HepG2 (cell line): ENCODE measurements around the gene GATD1. TPM values are rescaled to one million over a fixed set of nuclear protein-coding genes. Genes with fewer than 3 reads are reported as not detected.

Source experiments
- ATAC-seq: fragments of 200-7000 bp; cut with Tn5 transposase; 3 replicates; pipeline ENCODE4 v1.9.1; 2020; ENCODE audit warnings: mild to moderate bottlenecking, moderate library complexity
- BruUV-seq: library from RNA; stranded (reverse); fragments of 400-500 nt; replicated peaks from 2 replicates; lab custom pipeline; 2021; lab: Mats Ljungman, UMichigan
- CTCF ChIA-PET: fragments of 300-600 bp; formaldehyde crosslinking; extraction: SDS; loops from one replicate; lab custom pipeline; 2021; ENCODE audit warnings: low total read pairs, inconsistent platforms, low intra/inter-chr PET ratio; lab: Yijun Ruan, JAX
- POLR2A ChIA-PET: fragments of 350-600 bp; sonication (Branson Sonifier 250); formaldehyde crosslinking; loops from one replicate; lab custom pipeline; 2020; ENCODE audit warnings: antibody characterized with exemption, inconsistent platforms; lab: Yijun Ruan, JAX
- DNase-seq: peaks from one replicate; pipeline ENCODE4 v3.0.0-alpha.2; 2015; ENCODE audit warnings: low spot score
- FAIRE-seq: peaks from 3 replicates; lab custom pipeline; 2011; peaks lifted over from hg19 to GRCh38; lab: Jason Lieb, UNC
- H2AFZ ChIP-seq: one replicate; pipeline ENCODE4 v1.6.1; 2011; ENCODE audit warnings: low read length, inconsistent platforms
- H3K27ac ChIP-seq: fragments of 300-600 bp; 3 replicates; pipeline ENCODE4 v1.8.0; 2011; ENCODE audit warnings: mixed run types, mild to moderate bottlenecking, mixed read lengths, low read length, inconsistent platforms; ENCODE audit not compliant: insufficient read depth; ENCODE audit errors: extremely low read length
- H3K27me3 ChIP-seq, 2 experiments: fragments of 200-600 bp in 1 of 2; 2 replicates in 1 of 2; 3 replicates in 1 of 2; pipeline versions ENCODE4 v1.6.0 to v1.8.0; 2011; ENCODE audit warnings: low read length in 2 of 2, mild to moderate bottlenecking in 2 of 2, moderate library complexity in 2 of 2, inconsistent platforms in 1 of 2; ENCODE audit not compliant: insufficient read depth in 2 of 2, control insufficient read depth in 1 of 2
- H3K36me3 ChIP-seq, 2 experiments: fragments of 200-600 bp in 1 of 2; replicated peaks in 1 of 2; 2 replicates in 1 of 2; 3 replicates in 1 of 2; pipeline versions ENCODE4 v1.5.1 to v1.8.0; 2011; ENCODE audit warnings: low read length in 2 of 2, inconsistent platforms in 1 of 2; ENCODE audit not compliant: insufficient read depth in 2 of 2, control insufficient read depth in 1 of 2
- H3K4me1 ChIP-seq: 2 replicates; pipeline ENCODE4 v1.5.1; 2012; ENCODE audit warnings: low read length, inconsistent platforms; ENCODE audit not compliant: insufficient read depth
- H3K4me2 ChIP-seq: 2 replicates; pipeline ENCODE4 v1.6.0; 2011; ENCODE audit warnings: low read depth, low read length, inconsistent platforms
- H3K4me3 ChIP-seq, 3 experiments: fragments of 200-600 bp in 1 of 3; sonication (generic), shearing (Covaris generic) in 1 of 3; replicated peaks in 1 of 3; 2 replicates each; pipeline ENCODE4 v1.5.1; 2011 to 2016; ENCODE audit warnings: low read length in 3 of 3, inconsistent platforms in 2 of 3, low read depth in 2 of 3, mild to moderate bottlenecking in 2 of 3, control low read depth in 1 of 3, mixed read lengths in 1 of 3; ENCODE audit not compliant: insufficient read depth in 1 of 3
- H3K79me2 ChIP-seq: one replicate; pipeline ENCODE4 v1.6.1; 2011; ENCODE audit warnings: low read length, inconsistent platforms; ENCODE audit not compliant: insufficient read depth
- H3K9ac ChIP-seq: 2 replicates; pipeline ENCODE4 v1.6.0; 2011; ENCODE audit warnings: mild to moderate bottlenecking, low read depth, low read length, inconsistent platforms; ENCODE audit not compliant: insufficient read depth
- H3K9me3 ChIP-seq: 2 replicates; pipeline ENCODE4 v1.5.1; 2012; ENCODE audit warnings: mild to moderate bottlenecking, low read length
- H4K20me1 ChIP-seq: 2 replicates; pipeline ENCODE4 v1.6.0; 2011; ENCODE audit warnings: inconsistent platforms, mild to moderate bottlenecking, low read length, moderate library complexity; ENCODE audit not compliant: insufficient read depth
- AGO2 ChIP-seq: fragments of 200-400 bp; formaldehyde crosslinking; optimal IDR thresholded peaks from 2 replicates; pipeline ENCODE3; 2017; ENCODE audit warnings: mild to moderate bottlenecking, low read depth, low read length, moderate library complexity
- HMG20B ChIP-seq: conservative IDR thresholded peaks from 2 replicates; pipeline ENCODE4 v1.6.1; 2016; ENCODE audit warnings: missing genetic modification reagents, missing compliant biosample characterization
- ZNF549 ChIP-seq: sonication (generic); formaldehyde crosslinking; IDR thresholded peaks from 2 replicates; pipeline ENCODE4 v1.5.0; 2020; ENCODE audit warnings: missing genetic modification reagents
- WGBS: methylation state at CpG from one replicate; pipeline ENCODE4 v1.1.6; 2017; ENCODE audit warnings: low lambda C conversion rate; 5-methylcytosine and 5-hydroxymethylcytosine counted together
- in situ Hi-C: cut with HindIII; loops from 2 replicates; pipeline ENCODE4 v1.10.0; 2017; ENCODE audit warnings: low pct_unique_long_range_greater_than_20kb; ENCODE audit not compliant: extremely low pct_ligation_motif_present
- intact Hi-C: fragments of 100-400 bp; cut with micrococcal nuclease; formaldehyde crosslinking; loops from one replicate; pipeline ENCODE4 v1.10.0; 2022; ENCODE audit not compliant: unreplicated experiment
- polyA plus RNA-seq, 8 experiments: library from polyadenylated mRNA; depleted of rRNA in 3 of 8; stranded (reverse) in 7 of 8; unstranded in 1 of 8; fragments of >200 nt; fragmentation: Illumina TruSeq in 4 of 8; extraction: Trizol in 4 of 8; gene quantifications; 2 replicates each; pipeline versions ENCODE4 v1.2.1 to v1.2.3, GENCODE V29; 2011 to 2016; ENCODE audit warnings: low read depth in 4 of 8, missing spikeins in 1 of 8, mixed read lengths in 1 of 8; ENCODE audit not compliant: insufficient read depth in 1 of 8
- total RNA-seq, 5 experiments: library from RNA; depleted of rRNA; stranded (reverse); fragments of >200 nt; fragmentation: Illumina TruSeq; extraction: Trizol; gene quantifications; 2 replicates each; pipeline ENCODE4 v1.2.3, GENCODE V29; 2016; ENCODE audit warnings: low read depth in 1 of 5

The GATD1 gene
- total and polyA plus RNA-seq, 2 of the 13 experiments (the other 11 are each of a cell fraction or from before 2014, with no cell fraction given) = 31.3 to 60.5 TPM

GRCh38 chr11:787084-787675 is 9.9 kb upstream of the GATD1 start:
- POLR2A ChIA-PET = interaction anchor here (1.3 kb wide), 1 partner anchor 9 kb away, joined by 3 read pairs; no protein-coding TSS in a partner anchor

GRCh38 chr11:786235-787083 is 9.2 kb upstream of the GATD1 start:
- Histone ChIP-seq H3K27me3 (peaks cover 0 to 2% of the 10 kb centered on the region in 2 experiments; a peak in 1 of 5 replicates), H3K4me1 (peaks cover 21% of the 10 kb centered on the region), H4K20me1 (no peaks in the 10 kb centered on the region), H3K36me3 (peaks cover 0 to 2% of the 10 kb centered on the region in 2 experiments; a peak in 1 of 5 replicates), H3K9ac (no peak overlapping the region), H3K79me2 (no peaks in the 10 kb centered on the region), H3K4me2 (no peak overlapping the region), H3K9me3 (no peaks in the 10 kb centered on the region), H2AFZ (no peak overlapping the region), H3K4me3 (no peak overlapping the region), H3K27ac (no peak overlapping the region)
- POLR2A ChIA-PET = interaction anchor here (1.3 kb wide), 1 partner anchor 10 kb away, joined by 3 read pairs; no protein-coding TSS in a partner anchor
- ATAC-seq (no peak), FAIRE-seq (no peak), DNase-seq (no peak)
- CTCF ChIA-PET = no interaction called here
- intact Hi-C loops (no loop called here), in situ Hi-C loops (no loop called here)
- TF ChIP-seq HMG20B (CRISPR knock-in tag) = no peak
- TF ChIP-seq AGO2 = peak; percentile 66
- TF ChIP-seq, all 625 proteins: peak for 1
- no TSS peak for BruUV-seq
- 89% methylated on average over 14 of the region's 24 CpGs for WGBS

More at GRCh38 chr11:787084-787675, 9.9 kb upstream of the GATD1 start:
- Histone ChIP-seq H3K9ac (no peak overlapping the region), H2AFZ (no peak overlapping the region), H4K20me1 (no peaks in the 10 kb centered on the region), H3K4me1 (peaks cover 21% of the 10 kb centered on the region), H3K4me3 (no peak overlapping the region), H3K9me3 (no peaks in the 10 kb centered on the region), H3K79me2 (no peaks in the 10 kb centered on the region), H3K27me3 (peaks cover 0 to 2% of the 10 kb centered on the region in 2 experiments; a peak in 1 of 5 replicates), H3K4me2 (no peak overlapping the region), H3K27ac (no peak overlapping the region), H3K36me3 (peaks cover 0 to 2% of the 10 kb centered on the region in 2 experiments; a peak in 1 of 5 replicates)
- ATAC-seq = no peak
- FAIRE-seq = no peak
- WGBS = 93% methylated on average over 16 of the region's 24 CpGs
- in situ Hi-C loops = no loop called here
- TF ChIP-seq ZNF549 (CRISPR knock-in tag) (no peak), AGO2 (peak; percentile 18)
- DNase-seq = no peak
- BruUV-seq = no TSS peak
- intact Hi-C loops = no loop called here
- CTCF ChIA-PET = no interaction called here
